ENCODE results near the gene CSF3.

Gene CSF3

DNA sequence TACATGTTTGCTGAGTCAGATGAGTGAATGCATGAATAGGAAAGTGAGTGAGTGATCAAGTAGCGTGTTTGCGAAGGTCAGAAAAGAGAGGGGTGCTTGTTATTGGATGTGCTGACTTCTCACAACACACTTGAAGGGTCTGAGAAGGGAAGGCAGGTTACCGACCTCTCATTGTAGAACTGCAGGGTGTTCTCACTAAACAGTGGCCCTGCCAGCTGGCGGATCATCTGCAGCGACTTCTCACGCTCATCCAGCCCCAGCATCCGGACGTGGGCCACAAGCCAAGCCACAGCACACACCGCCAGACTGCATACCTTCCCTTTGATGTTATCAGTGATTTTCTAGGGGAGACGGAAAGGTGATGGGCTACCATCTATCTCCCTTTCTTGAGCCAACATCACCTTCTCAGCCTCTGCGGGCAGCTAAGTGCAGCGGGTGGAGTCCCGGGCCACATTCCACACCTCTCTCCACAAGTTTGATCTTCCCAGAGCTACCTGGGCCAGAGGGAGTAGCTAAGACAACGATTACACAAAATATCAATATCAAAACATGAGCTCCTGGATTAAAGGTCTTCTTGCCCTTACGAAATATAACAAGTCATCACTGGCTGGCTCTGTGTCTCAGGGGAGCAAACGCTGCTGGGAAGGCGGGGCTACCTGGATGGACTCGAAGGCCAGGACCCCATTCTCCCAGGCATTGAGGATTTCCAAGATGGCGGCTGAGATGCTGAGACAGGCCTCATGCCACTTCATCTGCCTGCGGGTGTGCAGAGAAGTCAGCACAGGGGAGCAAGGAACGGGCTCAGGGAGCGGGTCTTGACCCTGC is 11.0 kb downstream of the CSF3 start:
- peak; percentile 40 for DNase-seq

DNA sequence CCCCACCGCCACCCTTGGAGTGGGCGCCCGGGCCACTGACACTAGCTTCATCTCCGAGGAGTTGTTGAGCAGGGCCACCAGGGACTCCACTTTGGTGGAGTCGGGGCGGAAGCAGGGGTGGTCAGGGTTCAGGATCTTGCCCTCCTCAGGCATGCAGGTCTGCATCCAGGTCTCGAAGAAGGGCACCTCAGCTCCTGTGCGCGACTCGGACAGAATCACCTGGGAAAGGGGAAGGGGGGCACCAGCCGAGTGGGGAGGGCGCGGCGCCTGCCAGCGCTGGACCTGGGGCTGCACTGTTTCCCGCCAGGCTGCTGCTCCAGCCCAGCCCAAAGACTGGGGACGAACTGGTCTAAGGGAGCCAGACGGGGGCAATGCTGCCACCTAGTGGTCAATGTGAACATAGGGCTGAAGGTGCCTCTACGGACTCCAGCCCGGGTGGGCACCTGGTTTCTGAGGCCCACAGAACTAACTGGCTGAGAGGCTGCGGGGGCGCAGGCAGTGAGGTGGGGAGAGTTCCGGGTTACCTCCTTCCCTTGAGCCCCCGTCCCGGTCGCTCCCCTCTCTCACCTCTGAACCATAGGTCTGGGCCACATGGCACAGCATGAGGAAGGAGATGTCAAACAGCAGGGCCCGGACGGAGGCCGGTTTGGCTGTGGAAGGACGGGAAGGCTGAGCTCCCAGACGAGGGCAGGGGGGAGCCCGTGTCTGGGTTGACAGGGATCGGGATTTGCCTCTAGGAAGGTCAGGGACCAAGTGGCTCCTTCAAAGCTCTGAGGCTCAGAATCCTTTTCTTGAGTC is 11.8 kb downstream of the CSF3 start:
- DNase-seq = peak; percentile 80

DNA sequence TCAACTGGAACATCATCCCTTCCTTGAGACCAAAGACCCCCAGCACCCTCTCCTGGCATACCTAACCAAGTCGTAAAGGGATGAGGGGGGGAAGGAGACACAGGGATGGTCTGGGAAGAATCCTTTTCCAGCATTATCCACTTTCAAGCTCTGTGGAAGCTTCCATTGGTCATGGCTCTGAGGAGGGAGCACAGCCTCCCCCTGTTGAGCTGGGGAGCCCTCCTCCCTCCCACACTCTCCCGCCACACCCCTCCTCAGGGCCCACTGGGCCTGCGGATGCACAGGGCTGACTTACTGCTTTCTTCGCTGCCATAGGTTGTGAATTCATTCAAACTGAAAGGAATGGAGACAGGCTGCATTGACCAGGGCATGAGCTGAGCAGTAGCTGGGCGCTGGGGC is 12.4 kb downstream of the CSF3 start:
- DNase-seq = no peak

DNA sequence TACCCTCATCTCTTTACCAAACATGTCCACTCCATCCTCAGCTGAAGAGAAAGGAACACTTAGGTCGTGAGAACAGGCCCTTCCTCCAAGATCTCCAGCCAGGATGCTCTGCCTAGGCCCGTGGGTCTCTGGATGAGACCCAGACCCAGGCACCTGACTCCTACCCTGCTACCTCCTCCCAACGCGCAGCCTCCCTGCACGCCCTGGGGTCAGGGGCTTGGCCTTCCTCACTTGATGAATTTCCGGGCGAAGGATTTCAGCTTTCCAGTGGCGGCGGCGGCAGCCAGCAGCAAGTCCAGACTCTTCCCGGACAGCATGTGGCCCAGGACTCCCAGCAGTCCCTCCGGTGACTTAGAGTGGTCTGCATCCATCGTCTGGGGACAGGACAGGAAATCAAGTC is 13.4 kb downstream of the CSF3 start:
- no peak for DNase-seq

DNA sequence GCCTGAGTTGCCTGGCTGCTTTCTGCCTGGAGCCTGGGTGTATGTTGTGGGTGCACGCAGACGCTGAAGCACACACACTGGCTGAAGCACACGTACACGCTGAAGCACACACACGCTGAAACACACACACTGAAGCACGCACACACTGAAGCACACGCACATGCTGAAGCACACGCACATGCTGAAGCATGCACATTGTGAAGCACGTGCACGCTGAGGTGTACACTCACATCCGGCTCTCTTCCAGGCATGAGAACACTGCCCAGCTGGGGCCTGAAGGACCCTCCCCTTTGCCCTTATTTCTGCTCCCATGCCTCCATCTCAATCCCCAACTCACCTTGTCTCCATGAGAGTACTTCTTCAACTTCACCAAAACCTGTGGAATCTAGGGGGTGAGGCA is 16.5 kb downstream of the CSF3 start:
- no peak for DNase-seq

DNA sequence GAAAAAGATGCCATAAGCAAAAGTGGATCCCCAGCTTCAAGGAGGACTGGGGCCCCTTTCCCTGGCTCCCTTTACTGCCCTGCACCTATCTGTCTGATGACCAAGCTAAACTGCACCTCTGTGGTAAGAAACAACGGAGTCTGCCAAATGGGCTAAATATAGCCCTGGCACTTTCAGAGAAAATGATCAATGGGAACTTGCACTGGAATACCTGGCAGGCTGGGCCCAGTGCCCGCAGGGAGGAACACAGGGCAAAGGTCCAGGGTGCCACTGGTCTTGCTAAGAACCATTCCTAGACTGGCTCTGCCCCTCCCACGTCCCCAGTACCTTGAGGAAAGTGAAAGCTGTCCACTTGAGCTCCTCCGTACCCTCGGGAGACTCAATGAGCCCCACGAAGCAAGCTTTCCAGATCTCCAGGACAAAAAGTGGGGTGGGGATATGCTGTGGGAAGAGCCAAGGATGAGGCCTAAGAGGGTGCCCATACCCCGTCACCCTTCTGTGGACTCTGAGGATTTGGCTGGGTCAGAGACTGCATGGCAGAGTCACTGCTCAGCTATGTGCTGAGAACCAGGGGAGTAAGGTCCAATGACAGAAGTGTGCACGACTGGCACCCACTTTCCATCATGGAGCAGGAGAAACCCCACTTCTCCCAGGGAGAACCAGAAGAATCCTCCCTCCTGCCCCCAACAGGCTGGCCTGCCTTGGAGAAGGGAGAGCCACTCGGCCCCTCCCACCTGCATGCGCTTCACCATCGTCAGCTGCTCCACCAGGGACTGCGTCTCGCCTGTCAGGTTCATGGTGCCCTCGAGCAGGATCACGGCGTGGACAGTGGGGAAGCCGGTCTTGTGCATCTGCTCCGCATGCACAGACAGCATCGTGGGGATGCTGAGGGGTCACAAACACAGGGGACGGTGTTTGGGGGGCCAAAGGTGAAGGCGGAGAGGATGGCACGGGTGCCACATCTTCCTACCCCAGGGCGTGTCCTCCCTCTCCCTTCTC is 17.4 kb downstream of the CSF3 start:
- no peak for DNase-seq

DNA sequence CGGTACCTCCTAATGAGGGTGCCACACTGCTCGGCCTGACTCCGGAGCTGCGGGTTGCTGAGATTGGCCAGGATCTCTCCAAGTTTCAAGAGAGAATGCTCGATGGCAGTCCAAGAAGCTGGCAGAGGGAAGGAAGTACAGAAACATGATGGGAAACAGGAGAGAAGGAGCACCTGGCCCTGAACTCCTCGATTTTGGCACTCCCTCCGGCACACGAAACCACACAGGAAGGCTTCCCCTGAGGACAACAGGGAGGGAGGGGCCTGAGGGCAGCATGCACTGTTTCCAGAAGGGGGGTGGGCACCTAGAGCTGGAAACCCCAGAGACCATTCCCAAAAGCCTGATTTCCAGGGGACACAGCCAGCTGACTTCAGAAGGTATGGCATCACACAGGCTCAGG is 18.1 kb downstream of the CSF3 start:
- no peak for DNase-seq

DNA sequence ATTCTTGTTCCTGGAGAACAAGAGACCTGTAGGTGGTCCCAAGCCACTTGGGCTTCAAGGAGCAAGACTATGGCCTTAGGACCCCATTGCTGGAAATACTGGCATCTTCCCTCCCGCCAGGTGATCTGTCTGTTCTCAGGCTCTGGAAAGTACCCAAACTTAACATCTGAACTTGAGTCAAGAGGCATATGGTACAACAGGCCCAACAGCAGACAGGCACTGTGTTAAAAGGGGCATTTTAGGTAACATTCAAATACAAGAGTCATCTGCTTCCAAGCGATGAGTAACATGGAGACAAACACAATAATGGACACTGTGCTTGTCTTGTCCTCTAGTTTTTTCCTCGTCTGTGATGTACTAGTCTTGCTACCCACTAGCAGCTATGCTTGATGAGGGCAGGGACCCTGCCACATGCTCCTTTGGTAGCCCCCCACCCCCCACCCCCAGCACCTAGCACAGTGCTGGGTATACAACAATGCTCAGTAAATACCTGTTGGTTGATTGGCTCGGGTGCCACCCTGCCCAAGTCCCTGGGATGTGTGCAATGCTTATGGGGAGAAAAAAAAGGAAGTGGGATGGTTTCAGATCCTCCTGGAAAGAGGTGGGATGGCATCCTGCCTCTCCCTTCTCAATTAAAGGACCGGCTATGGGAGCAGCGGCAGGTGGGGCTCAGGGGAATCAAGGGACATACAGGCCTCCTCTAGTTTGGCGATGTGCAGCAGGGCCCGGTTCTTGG is 19.4 kb downstream of the CSF3 start:
- no peak for DNase-seq

DNA sequence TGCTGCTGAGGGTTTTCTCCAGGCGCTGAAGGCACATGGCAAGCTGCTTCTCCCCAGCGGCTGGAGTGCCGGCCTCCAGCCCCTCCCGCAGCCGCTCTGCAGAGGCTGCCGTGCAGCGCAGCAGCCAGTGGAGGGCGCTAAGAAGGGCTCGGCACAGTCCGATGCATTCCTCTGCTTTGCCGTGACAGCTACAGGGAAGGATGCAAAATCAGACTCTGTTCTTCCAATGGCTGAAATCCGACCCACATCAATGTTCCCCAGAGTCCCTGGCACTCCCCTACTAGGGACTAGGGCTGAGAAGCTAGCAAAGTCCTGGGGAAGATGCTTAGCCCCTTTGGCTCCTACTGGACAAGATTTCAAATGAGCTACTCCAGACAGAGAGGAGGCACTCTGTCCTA is 19.9 kb downstream of the CSF3 start:
- no peak for DNase-seq

DNA sequence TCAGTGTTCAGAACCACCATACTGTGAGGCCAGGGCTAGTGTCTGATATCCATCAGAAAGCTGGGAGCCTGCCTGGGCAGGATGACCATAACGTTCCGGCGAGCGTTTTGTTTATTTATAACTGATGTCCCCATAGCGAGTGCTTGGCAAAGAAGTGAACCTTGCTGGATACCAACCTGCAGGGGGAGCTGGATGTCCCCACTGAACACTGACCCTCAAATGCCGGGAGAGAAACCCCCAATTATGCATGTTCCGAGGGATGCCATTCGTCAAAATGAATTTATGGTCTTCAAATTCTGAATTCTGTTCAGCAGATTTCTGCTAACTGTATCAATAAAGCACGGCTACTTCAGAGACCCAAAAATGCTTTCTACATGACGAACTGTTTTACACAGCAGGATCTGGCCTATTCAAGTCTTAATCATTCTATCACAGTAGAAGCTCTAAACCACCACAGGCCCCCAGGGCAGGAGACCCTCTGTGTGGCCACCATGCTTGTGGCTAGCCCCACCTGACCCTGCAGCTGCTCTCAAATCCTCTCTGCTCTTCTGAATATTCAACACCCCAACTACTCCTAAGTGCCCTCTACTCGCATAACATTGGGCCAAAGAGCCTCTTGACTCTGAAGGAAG is 23.8 kb downstream of the CSF3 start:
- no peak for DNase-seq

DNA sequence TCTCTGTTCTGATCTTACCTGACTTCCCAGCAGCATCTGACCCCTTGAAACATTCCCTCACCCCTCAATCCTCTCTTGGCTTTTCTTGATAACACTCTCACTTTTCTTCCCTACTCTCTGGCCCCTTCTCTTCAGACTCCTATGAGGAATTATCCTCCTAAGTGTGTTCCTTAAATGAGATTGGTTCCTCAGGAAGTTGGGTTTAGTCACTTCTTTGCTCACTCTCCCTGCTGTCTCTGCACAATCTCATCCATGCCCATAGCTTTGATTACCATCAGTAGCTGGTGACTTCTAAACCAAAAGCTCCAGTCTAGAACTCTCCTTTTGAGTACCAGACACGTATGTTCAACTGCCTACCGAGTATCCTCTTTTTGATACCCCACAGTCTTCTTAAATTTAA is 26.0 kb downstream of the CSF3 start:
- no peak for DNase-seq

DNA sequence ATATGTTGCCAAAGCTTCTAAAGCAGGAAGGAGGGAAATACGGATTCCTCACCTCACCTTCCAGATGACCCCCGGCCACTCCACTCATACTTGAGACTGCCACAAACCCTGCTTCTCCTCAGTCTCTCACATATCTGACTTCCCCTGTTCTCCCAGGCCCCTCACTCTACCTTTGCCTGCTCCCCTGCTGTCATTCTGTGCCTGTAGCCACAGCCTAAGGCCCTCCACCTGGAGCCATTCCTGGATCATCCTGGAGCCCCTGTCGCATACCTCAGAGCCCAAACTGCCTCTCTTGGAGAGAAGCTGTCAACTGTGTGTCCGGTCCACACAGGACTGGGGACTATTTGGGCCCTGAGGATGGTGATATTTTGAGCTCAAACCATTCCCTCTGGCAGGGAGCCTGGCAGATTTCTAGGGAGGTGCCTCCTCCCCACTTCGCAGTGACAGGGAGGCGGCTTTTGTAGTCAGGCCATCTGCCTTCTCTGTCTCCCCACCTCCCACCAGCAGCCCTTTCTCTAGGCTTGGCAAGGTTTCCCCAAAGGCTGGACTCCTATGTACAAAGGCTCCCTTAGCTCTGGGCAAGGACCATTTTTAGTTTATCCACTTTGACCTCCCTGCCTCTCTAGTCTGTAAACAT is 41.3 kb downstream of the CSF3 start:
- DNase-seq = no peak

DNA sequence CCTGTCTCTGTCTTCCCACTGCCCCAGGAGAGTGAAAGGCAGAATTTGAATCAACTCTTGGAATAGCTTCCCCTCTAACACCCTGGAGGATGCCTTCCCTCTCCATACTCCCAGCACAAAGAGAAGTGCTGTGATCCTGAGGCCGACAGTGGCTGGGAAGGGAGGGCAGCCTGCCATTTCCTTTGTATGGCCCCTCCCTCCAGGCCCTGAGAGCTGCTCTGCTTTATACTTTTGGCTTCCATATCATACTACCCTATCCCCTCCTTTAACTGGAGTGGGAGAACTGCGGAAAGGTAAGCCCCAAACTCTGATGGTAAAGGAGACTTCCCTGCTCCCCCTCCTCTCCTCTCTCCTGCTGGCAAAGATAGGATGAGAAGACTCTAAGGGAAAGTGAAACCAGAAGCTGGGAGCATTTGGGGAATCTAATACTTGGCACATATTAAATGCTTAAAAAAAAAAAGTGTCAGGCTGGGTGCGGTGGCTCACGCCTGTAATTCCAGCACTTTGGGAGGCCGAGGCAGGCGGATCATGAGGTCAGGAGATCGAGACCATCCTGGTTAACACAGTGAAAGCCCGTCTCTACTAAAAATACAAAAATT is 43.0 kb downstream of the CSF3 start:
- DNase-seq = no peak

DNA sequence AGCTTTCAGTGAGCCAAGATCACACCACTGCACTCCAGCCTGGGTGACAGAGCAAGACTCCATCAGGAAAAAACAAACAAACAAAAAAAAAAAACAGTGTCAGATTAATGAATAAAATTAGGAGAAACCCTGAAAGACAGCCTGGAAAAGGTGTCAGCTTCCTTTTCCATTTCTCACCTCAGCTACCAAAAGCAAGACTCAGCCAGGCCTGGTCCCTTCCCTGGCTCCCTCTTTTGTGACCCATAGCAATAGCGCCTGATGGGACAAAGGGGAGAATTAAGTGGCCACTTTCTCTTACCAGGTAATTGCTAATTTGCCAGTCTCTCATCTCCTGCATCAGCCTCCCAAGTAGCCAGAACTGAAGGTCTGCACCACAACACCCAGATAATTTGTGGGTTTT is 43.6 kb downstream of the CSF3 start:
- DNase-seq = no peak

DNA sequence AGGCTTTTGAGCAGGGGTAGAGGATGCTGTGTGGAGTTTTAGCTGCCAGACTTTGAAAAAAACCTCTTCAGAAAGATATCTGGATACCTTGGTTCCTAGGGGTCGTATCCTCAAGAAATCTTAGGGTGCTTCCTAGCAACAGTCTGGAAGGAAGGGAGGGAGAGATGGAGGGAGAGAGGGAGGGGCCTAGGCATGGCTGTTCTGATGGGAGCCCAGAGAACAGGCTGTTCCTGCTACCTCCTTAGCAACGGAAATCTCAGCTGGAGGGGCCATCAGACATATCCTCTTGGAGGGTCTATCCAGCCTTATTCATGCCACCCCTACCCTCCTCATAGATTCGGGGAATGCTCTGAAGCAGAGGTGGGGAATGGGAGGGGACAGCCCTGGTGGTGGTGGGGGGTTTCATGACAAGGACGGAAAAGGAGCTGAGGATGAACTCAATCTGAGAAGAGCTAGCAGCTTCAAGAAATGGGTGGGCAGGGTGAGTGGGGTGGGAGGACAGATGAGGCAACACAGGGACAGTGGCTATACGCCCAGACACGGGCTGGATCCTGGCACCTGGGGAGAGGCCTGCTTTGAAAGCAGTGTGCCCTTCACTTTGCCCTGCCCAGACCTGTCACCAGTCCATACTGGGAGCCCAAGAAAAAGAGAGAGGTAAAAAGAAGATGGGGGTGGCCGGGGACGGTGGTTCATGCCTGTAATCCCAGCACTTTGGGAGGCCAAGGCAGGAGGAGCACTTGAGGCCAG is 44.7 kb downstream of the CSF3 start:
- no peak for DNase-seq

DNA sequence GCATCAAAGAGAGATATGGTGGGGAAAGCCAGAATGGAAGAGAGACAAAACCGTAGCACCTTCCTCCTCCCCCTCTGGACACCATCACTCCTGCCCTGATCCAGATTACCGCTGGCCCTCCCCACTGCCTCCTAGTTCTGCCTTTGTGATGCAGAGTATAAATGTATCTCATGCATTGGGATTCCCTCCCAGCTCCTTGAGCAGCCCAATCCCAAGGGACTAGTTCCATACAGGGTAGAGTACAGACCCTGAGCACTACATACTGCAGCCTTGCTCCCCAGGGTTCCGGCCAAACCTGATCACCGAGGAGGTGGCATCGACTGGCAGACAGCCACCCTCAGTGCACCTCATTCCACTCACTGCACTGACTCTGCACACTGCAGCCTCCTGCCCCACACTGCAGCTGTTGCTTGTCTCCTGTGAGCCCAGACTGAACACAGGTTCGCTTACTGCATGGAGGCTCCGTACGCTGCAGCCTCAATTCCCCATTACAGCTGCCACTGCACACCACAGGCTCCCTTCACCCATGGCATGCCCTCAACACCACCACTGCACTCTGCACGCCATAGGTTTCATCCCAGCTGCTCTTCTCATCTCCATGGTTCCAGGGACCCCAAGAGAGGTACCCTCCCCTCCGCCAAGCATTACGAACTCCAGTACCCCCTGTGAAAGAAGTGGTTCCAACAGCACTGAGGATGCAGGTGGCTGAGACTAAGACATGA is 45.8 kb downstream of the CSF3 start:
- no peak for DNase-seq

DNA sequence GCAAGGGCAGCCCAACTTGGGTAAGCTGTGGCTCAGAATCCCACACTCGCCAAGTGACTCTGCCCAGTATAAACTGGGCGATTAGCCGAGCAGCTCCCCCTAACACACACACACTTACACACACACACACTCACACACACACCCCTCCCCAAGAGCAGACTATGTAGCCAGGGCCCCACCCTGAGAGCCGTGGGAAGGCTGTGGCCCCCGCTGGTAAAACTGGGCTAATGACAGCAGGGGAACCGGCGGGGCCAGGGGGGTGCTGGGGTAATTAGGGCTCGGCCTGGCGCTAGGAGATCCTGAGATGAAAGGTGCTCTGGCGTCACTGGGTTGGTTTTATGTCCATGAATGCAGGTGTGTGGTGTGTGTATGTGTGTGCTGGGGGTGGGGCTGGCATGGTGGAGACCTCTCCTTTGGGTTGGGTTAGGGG is 46.4 kb downstream of the CSF3 start:
- no peak for DNase-seq

DNA sequence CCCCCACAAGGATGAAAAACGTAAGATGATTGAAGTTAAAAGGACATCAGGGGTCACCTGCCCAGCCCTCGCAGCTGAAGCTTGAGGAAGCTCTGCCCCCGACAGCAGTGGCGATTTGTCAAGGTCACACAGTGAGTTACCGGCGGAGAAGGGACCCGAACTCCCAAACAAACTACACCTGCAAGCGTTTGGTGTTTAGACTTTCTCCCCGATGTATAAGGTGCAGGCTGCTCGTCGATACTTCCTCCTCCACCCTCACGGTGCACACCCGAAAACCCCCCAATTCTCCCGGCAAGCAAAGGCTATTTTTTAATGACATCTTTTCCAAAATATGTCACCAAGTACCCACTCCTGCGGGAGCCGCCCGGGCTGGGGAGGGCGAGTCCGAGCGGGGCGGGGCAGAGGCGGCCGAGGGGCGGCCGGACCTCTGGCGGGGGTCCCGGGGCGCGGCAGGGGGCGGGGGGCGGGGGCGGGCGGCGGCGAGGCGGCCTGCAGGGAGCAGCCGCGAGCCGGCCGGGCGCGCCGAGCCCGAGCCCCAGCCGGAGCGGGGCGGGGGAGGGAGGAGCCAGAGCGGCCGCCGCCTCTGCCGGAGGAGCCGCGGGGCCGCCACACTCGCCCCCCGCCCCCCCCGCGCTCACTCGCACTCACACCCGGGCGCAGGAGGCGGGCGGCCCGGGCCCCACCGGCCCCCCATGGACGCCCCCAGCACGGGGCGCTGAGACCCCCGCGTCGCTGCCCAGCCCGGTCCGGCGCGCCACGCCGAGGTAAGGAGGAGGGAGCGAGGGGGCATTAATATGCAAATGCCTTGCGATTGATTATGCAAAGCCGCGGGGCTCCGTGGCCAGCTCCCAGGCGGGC is 47.3 kb downstream of the CSF3 start, which contains the start of gene THRA:
THRA (plus strand) TSS at position 637 of the 858 bp plus-strand sequence. CDS start 11,524 bp downstream, outside the sequence.
- DNase-seq = peak; percentile 52
